H9 (cell line): Measurements from ENCODE around the gene AGMO. TPM values are rescaled to one million over a fixed set of nuclear protein-coding genes. Genes with fewer than 3 reads are reported as not detected.

ENCODE experiments used
- DNase-seq: peaks from one replicate; pipeline ENCODE4 v3.0.0-alpha.2; 2017
- H2AFZ ChIP-seq: one replicate; pipeline ENCODE4 v1.6.1; 2013; ENCODE audit warnings: mild to moderate bottlenecking, low read length, control low read depth, moderate library complexity
- H2AK5ac ChIP-seq: 2 replicates; pipeline ENCODE4 v1.6.1; 2013; ENCODE audit warnings: low read length, control low read depth, mixed read lengths; ENCODE audit not compliant: insufficient read length
- H2BK120ac ChIP-seq: one replicate; pipeline ENCODE4 v1.6.1; 2013; ENCODE audit warnings: low read depth, mild to moderate bottlenecking, low read length, control low read depth, inconsistent platforms; ENCODE audit not compliant: poor library complexity, severe bottlenecking
- H2BK12ac ChIP-seq: 2 replicates; pipeline ENCODE4 v1.6.1; 2013; ENCODE audit warnings: low read length, control low read depth, mixed read lengths, low read depth; ENCODE audit not compliant: insufficient read length
- H2BK15ac ChIP-seq: 2 replicates; pipeline ENCODE4 v1.6.1; 2013; ENCODE audit warnings: low read depth, low read length, control low read depth
- H2BK20ac ChIP-seq: one replicate; pipeline ENCODE4 v1.6.1; 2013; ENCODE audit warnings: low read depth, mild to moderate bottlenecking, low read length, control low read depth, inconsistent platforms; ENCODE audit not compliant: poor library complexity, severe bottlenecking
- H2BK5ac ChIP-seq: 2 replicates; pipeline ENCODE4 v1.6.1; 2013; ENCODE audit warnings: low read length, control low read depth, mixed read lengths; ENCODE audit not compliant: insufficient read length
- H3K14ac ChIP-seq: 2 replicates; pipeline ENCODE4 v1.6.1; 2013; ENCODE audit warnings: low read length, control low read depth; ENCODE audit not compliant: insufficient read depth
- H3K18ac ChIP-seq: 2 replicates; pipeline ENCODE4 v1.6.1; 2013; ENCODE audit warnings: low read depth, mild to moderate bottlenecking, mixed read lengths, low read length, control low read depth; ENCODE audit not compliant: insufficient read length
- H3K23ac ChIP-seq: 2 replicates; pipeline ENCODE4 v1.6.1; 2013; ENCODE audit warnings: low read length, control low read depth, mixed read lengths, low read depth; ENCODE audit not compliant: insufficient read length
- H3K23me2 ChIP-seq: 2 replicates; pipeline ENCODE4 v1.6.1; 2013; ENCODE audit warnings: low read depth, mild to moderate bottlenecking, mixed read lengths, low read length, control low read depth; ENCODE audit not compliant: insufficient read length, poor library complexity, severe bottlenecking
- H3K27ac ChIP-seq: 2 replicates; pipeline ENCODE4 v1.5.1; 2013; ENCODE audit warnings: low read length, control low read depth, mixed read lengths, low read depth; ENCODE audit not compliant: insufficient read length
- H3K27me3 ChIP-seq: 2 replicates; pipeline ENCODE4 v1.6.1; 2013; ENCODE audit warnings: low read length, control low read depth, inconsistent platforms; ENCODE audit not compliant: insufficient read depth
- H3K4ac ChIP-seq: 2 replicates; pipeline ENCODE4 v1.6.1; 2013; ENCODE audit warnings: low read depth, mild to moderate bottlenecking, control low read depth, inconsistent platforms, low read length, moderate library complexity
- H3K4me1 ChIP-seq: 2 replicates; pipeline ENCODE4 v1.6.1; 2013; ENCODE audit warnings: low read length, control low read depth, inconsistent platforms; ENCODE audit not compliant: insufficient read depth
- H3K4me2 ChIP-seq: 2 replicates; pipeline ENCODE4 v1.6.1; 2013; ENCODE audit warnings: low read length, control low read depth, mixed read lengths; ENCODE audit not compliant: insufficient read length, insufficient read depth
- H3K56ac ChIP-seq: 2 replicates; pipeline ENCODE4 v1.6.1; 2013; ENCODE audit warnings: low read depth, mild to moderate bottlenecking, mixed read lengths, low read length, control low read depth; ENCODE audit not compliant: insufficient read length
- H3K79me1 ChIP-seq: 2 replicates; pipeline ENCODE4 v1.6.1; 2013; ENCODE audit warnings: low read depth, mild to moderate bottlenecking, moderate library complexity, low read length, control low read depth, inconsistent platforms; ENCODE audit not compliant: insufficient read depth, poor library complexity, severe bottlenecking
- H3K79me2 ChIP-seq: 2 replicates; pipeline ENCODE4 v1.6.1; 2013; ENCODE audit warnings: low read length, control low read depth, inconsistent platforms; ENCODE audit not compliant: insufficient read depth
- H3K9ac ChIP-seq: 2 replicates; pipeline ENCODE4 v1.6.1; 2013; ENCODE audit warnings: low read length, control low read depth, mixed read lengths; ENCODE audit not compliant: insufficient read length; ENCODE audit errors: extremely low read depth
- H3K9me3 ChIP-seq: one replicate; pipeline ENCODE4 v1.6.1; 2013; ENCODE audit warnings: low read depth, low read length, inconsistent platforms; ENCODE audit not compliant: control insufficient read depth
- H3T11ph ChIP-seq: one replicate; pipeline ENCODE4 v1.6.1; 2013; ENCODE audit warnings: mild to moderate bottlenecking, low read length, control low read depth, inconsistent platforms
- H4K20me1 ChIP-seq: one replicate; pipeline ENCODE4 v1.6.1; 2013; ENCODE audit not compliant: control insufficient read depth, insufficient read length, insufficient read depth
- H4K5ac ChIP-seq: 2 replicates; pipeline ENCODE4 v1.6.1; 2013; ENCODE audit warnings: low read depth, mild to moderate bottlenecking, mixed read lengths, low read length, control low read depth; ENCODE audit not compliant: insufficient read length
- H4K8ac ChIP-seq: replicated peaks from 2 replicates; pipeline ENCODE4 v1.6.1; 2013; ENCODE audit warnings: low read length, control low read depth, mixed read lengths, low read depth; ENCODE audit not compliant: insufficient read length
- H4K91ac ChIP-seq: 2 replicates; pipeline ENCODE4 v1.6.1; 2013; ENCODE audit warnings: low read depth, mild to moderate bottlenecking, moderate library complexity, mixed read lengths, low read length, control low read depth; ENCODE audit not compliant: insufficient read length
- H3K27ac Mint-ChIP-seq, 3 experiments: 2 replicates in 2 of 3; 3 replicates in 1 of 3; pipeline ENCODE4 v1.8.0; 2020 to 2021; ENCODE audit warnings: mixed read lengths in 3 of 3, mild to moderate bottlenecking in 1 of 3, moderate library complexity in 1 of 3
- H3K27me3 Mint-ChIP-seq: 2 replicates; pipeline ENCODE4 v1.8.0; 2021; ENCODE audit warnings: low read depth, mild to moderate bottlenecking, moderate library complexity, mixed read lengths
- H3K36me3 Mint-ChIP-seq, 3 experiments: 2 replicates in 2 of 3; 3 replicates in 1 of 3; pipeline ENCODE4 v1.8.0; 2020 to 2021; ENCODE audit warnings: low read depth in 3 of 3, mixed read lengths in 3 of 3; ENCODE audit not compliant: insufficient read depth in 1 of 3
- H3K4me1 Mint-ChIP-seq, 2 experiments: 2 replicates each; pipeline ENCODE4 v1.8.0; 2020; ENCODE audit warnings: mixed read lengths in 2 of 2
- H3K4me3 Mint-ChIP-seq, 2 experiments: 2 replicates in 1 of 2; 3 replicates in 1 of 2; pipeline ENCODE4 v1.8.0; 2020 to 2021; ENCODE audit warnings: mild to moderate bottlenecking in 2 of 2, mixed read lengths in 2 of 2, moderate library complexity in 1 of 2
- H3K9me3 Mint-ChIP-seq, 2 experiments: 2 replicates in 1 of 2; 3 replicates in 1 of 2; pipeline ENCODE4 v1.8.0; 2020; ENCODE audit warnings: mild to moderate bottlenecking in 2 of 2, mixed read lengths in 2 of 2, moderate library complexity in 1 of 2
- CTCF ChIP-seq: fragments of 200-600 bp; sonication (generic); conservative IDR thresholded peaks from 3 replicates; pipeline ENCODE4 v1.8.0; 2021; ENCODE audit warnings: antibody characterized with exemption, mild to moderate bottlenecking
- WGBS: extraction: QIAGEN DNeasy Blood & Tissue Kit; methylation state at CpG from one replicate; pipeline ENCODE4 v1.1.7; 2013; ENCODE audit warnings: missing lambda C conversion rate, low lambda C conversion rate, mixed read lengths; ENCODE audit not compliant: insufficient read length; ENCODE audit errors: extremely low coverage; 5-methylcytosine and 5-hydroxymethylcytosine counted together
- total RNA-seq: library from RNA; stranded (reverse); gene quantifications from 2 replicates; pipeline ENCODE4 v1.2.1, GENCODE V29; 2021

Gene AGMO
- total RNA-seq, 1 experiment from 2014 or later: 0.70 TPM

GRCh38 chr7:15280078-15280733, 281.6 kb downstream of the AGMO start:
- no peak overlapping the region for H3K4me2 ChIP-seq
- no peak overlapping the region for H2BK15ac ChIP-seq
- Mint-ChIP-seq H3K36me3 (peaks cover 0 to 22% (median 5%) of the 10 kb centered on the region in 3 experiments; a peak in 4 of 7 replicates), H3K4me3 (no peak overlapping the region), H3K9me3 (peaks cover 20 to 30% of the 10 kb centered on the region in 2 experiments), H3K27ac (no peak overlapping the region), H3K27me3 (no peaks in the 10 kb centered on the region; the same call in 1 of the 2 replicates), H3K4me1 (no peaks in the 10 kb centered on the region; a peak in 1 of 4 replicates)
- no peak overlapping the region for H2BK120ac ChIP-seq
- no peaks in the 10 kb centered on the region for H3K27me3 ChIP-seq
- no peak for TF ChIP-seq CTCF
- no peak overlapping the region for H3K9ac ChIP-seq
- H3K23ac ChIP-seq: no peak overlapping the region
- H4K20me1 ChIP-seq: no peaks in the 10 kb centered on the region
- H4K8ac ChIP-seq: no peak overlapping the region
- H2AFZ ChIP-seq: no peak overlapping the region
- no peak overlapping the region for H3K56ac ChIP-seq
- H2AK5ac ChIP-seq: no peak overlapping the region
- WGBS: no CpG with 5 or more reads among the region's 3 CpGs
- H3K23me2 ChIP-seq: no peaks in the 10 kb centered on the region
- no peaks in the 10 kb centered on the region for H3K79me2 ChIP-seq
- H4K91ac ChIP-seq: no peak overlapping the region
- H3K79me1 ChIP-seq: no peaks in the 10 kb centered on the region
- no peak overlapping the region for H3K18ac ChIP-seq
- no peaks in the 10 kb centered on the region for H3K9me3 ChIP-seq
- no peak overlapping the region for H3K27ac ChIP-seq
- no peak overlapping the region for H3T11ph ChIP-seq
- peak; percentile 40 for DNase-seq
- H4K5ac ChIP-seq: no peak overlapping the region
- H3K4ac ChIP-seq: no peak overlapping the region
- no peak overlapping the region for H2BK20ac ChIP-seq
- no peak overlapping the region for H2BK12ac ChIP-seq
- H3K14ac ChIP-seq: no peak overlapping the region; the same call in 1 of the 2 replicates
- H2BK5ac ChIP-seq: no peak overlapping the region
- no peaks in the 10 kb centered on the region for H3K4me1 ChIP-seq
